PFSK-1 (cell line): Measurements from ENCODE around the gene SH3PXD2A.

Experiments
- FOXP2 ChIP-seq: optimal IDR thresholded peaks from 2 replicates; pipeline ENCODE3; 2011; ENCODE audit warnings: borderline replicate concordance, control low read depth, inconsistent platforms; ENCODE audit not compliant: insufficient read depth; ENCODE audit errors: extremely low read length, extremely low read depth
- POLR2AphosphoS5 ChIP-seq: IDR thresholded peaks from 2 replicates; pipeline ENCODE4 v1.6.1; 2012; ENCODE audit warnings: low read depth, mild to moderate bottlenecking, control low read depth, low read length, moderate library complexity
- SIN3A ChIP-seq: IDR thresholded peaks from 2 replicates; pipeline ENCODE4 v1.6.1; 2012; ENCODE audit warnings: mild to moderate bottlenecking, low read length, moderate library complexity, borderline replicate concordance; ENCODE audit not compliant: insufficient read depth
- TAF1 ChIP-seq: IDR thresholded peaks from 2 replicates; pipeline ENCODE4 v1.6.1; 2012; ENCODE audit warnings: low read length, control low read depth, borderline replicate concordance; ENCODE audit not compliant: insufficient read depth
- TF ChIP-seq, protein P1 (sequence below), 2 experiments: IDR thresholded peaks; 2 replicates each; pipeline versions ENCODE4 v1.6.1 to v1.8.0; 2011 to 2012; ENCODE audit warnings: low read depth in 2 of 2, low read length in 2 of 2, control low read depth in 1 of 2, inconsistent platforms in 1 of 2, mild to moderate bottlenecking in 1 of 2, moderate library complexity in 1 of 2; ENCODE audit not compliant: insufficient read depth in 1 of 2

SH3PXD2A gene

GRCh38 chr10:103635580-103635979 is 219.8 kb downstream of the SH3PXD2A start:
- TF ChIP-seq FOXP2 (no peak), SIN3A (no peak), POLR2AphosphoS5 (no peak), TAF1 (no peak)
- TF ChIP-seq, protein P1, sequence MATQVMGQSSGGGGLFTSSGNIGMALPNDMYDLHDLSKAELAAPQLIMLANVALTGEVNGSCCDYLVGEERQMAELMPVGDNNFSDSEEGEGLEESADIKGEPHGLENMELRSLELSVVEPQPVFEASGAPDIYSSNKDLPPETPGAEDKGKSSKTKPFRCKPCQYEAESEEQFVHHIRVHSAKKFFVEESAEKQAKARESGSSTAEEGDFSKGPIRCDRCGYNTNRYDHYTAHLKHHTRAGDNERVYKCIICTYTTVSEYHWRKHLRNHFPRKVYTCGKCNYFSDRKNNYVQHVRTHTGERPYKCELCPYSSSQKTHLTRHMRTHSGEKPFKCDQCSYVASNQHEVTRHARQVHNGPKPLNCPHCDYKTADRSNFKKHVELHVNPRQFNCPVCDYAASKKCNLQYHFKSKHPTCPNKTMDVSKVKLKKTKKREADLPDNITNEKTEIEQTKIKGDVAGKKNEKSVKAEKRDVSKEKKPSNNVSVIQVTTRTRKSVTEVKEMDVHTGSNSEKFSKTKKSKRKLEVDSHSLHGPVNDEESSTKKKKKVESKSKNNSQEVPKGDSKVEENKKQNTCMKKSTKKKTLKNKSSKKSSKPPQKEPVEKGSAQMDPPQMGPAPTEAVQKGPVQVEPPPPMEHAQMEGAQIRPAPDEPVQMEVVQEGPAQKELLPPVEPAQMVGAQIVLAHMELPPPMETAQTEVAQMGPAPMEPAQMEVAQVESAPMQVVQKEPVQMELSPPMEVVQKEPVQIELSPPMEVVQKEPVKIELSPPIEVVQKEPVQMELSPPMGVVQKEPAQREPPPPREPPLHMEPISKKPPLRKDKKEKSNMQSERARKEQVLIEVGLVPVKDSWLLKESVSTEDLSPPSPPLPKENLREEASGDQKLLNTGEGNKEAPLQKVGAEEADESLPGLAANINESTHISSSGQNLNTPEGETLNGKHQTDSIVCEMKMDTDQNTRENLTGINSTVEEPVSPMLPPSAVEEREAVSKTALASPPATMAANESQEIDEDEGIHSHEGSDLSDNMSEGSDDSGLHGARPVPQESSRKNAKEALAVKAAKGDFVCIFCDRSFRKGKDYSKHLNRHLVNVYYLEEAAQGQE (IDR thresholded peaks at IDR 0.05; ENCODE audit: insufficient read depth in 1 of 2, low read depth in 2 of 2, low read length in 2 of 2) = no peak

DNA sequence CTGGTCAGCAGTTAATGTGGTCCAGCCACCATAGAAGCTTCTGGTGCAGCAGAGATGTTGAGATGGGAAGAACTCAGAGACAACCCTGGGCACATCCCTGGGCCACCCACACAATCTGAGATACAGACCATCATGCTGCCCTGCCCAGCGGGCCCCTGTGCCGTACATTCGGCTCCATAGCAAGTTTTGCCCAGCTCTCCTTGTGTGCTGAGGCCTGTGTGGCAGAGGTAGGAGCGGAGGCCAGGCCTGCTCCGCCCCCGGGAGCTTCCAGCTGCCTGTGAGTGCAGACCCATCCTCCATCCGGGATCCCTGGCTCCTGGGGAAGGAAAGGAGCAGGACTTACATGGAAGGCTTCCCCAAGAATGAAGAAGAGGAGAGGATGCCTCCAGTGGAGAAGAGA is 221.5 kb downstream of the SH3PXD2A start:
- TF ChIP-seq TAF1 = no peak
- TF ChIP-seq POLR2AphosphoS5 = no peak
- TF ChIP-seq SIN3A = no peak
- TF ChIP-seq, protein P1 (IDR thresholded peaks at IDR 0.05; ENCODE audit: insufficient read depth in 1 of 2, low read depth in 2 of 2, low read length in 2 of 2) = no peak
- no peak for TF ChIP-seq FOXP2

DNA sequence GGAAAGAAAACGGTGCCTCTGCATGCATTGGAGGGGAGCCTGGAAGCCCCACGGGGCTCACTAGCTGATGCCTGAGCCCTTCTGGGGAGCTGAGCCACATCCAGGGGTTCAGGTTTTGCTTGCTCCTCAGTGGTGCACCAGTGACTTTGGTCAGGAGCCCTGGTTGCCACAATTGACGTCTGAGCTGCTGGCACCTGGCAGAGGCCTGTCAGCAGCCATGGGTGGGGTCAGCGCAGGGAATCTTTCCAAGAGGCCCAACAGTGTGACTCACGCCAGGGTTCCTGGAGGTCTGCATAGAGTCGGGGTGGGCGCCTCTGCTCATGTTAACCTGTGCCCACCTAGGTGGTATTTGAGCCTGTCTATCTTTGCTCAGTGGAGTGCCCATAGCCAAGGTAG is 223.1 kb downstream of the SH3PXD2A start:
- TF ChIP-seq FOXP2 (no peak), POLR2AphosphoS5 (no peak), TAF1 (no peak), SIN3A (no peak)
- TF ChIP-seq, protein P1 (IDR thresholded peaks at IDR 0.05; ENCODE audit: insufficient read depth in 1 of 2, low read depth in 2 of 2, low read length in 2 of 2) = no peak

- TF ChIP-seq SIN3A (no peak), FOXP2 (no peak), POLR2AphosphoS5 (no peak), TAF1 (no peak)
- TF ChIP-seq, protein P1 (IDR thresholded peaks at IDR 0.05; ENCODE audit: insufficient read depth in 1 of 2, low read depth in 2 of 2, low read length in 2 of 2) = no peak
Measured at GRCh38 chr10:103630156-103630555, 225.2 kb downstream of the SH3PXD2A start.

GRCh38 chr10:103629581-103629980 is 225.8 kb downstream of the SH3PXD2A start:
- TF ChIP-seq, protein P1 (IDR thresholded peaks at IDR 0.05; ENCODE audit: insufficient read depth in 1 of 2, low read depth in 2 of 2, low read length in 2 of 2) = no peak
